ENCODE measurements around the gene SOCS1. TPM values are rescaled to one million over a fixed set of nuclear protein-coding genes. Genes with fewer than 3 reads are reported as not detected.

SOCS1 gene
- polyA plus RNA-seq, 2 of the 4 experiments (the other 2 are of a cell fraction): 0.16 to 0.26 TPM

- no peak for FAIRE-seq
Measured at GRCh38 chr16:11303405-11304138, 47.6 kb upstream of the SOCS1 start.

GRCh38 chr16:11302977-11303376, 47.0 kb upstream of the SOCS1 start:
- H3K4me2 ChIP-seq: no peak overlapping the region
- WGBS (ENCODE audit: missing lambda C conversion rate): 73% methylated on average over 3 of the region's 4 CpGs
- ChIA-PET POLR2A (no interaction called here), CTCF (no interaction called here)
- no peaks in the 10 kb centered on the region for H3K9me3 ChIP-seq
- FAIRE-seq: no peak
- H3K27ac ChIP-seq: no peak overlapping the region
- H3K4me3 ChIP-seq: no peak overlapping the region
- H3K4me1 ChIP-seq: no peaks in the 10 kb centered on the region
- TF ChIP-seq MYC (IDR thresholded peaks at IDR 0.05; ENCODE audit: borderline replicate concordance, low read length) (no peak), MAFK (IDR thresholded peaks at IDR 0.05; ENCODE audit: partially characterized antibody) (no peak), ZC3H11A (IDR thresholded peaks at IDR 0.05) (no peak), E2F6 (IDR thresholded peaks at IDR 0.05; ENCODE audit: borderline replicate concordance, low read depth) (no peak), ELK1 (IDR thresholded peaks at IDR 0.05; ENCODE audit: low read depth, low read length) (no peak), HOXB13 (CRISPR knock-in tag; IDR thresholded peaks at IDR 0.05; ENCODE audit: low read depth) (no peak)
- DNase-seq (ENCODE audit: low read depth in 1 of 2, low spot score in 1 of 2): no peak
- no peak for ATAC-seq

More at GRCh38 chr16:11303405-11304138, 47.6 kb upstream of the SOCS1 start:
- Histone ChIP-seq H3K4me2 (no peak overlapping the region), H3K4me3 (no peak overlapping the region), H3K27ac (no peak overlapping the region), H3K4me1 (no peaks in the 10 kb centered on the region), H3K9me3 (no peaks in the 10 kb centered on the region)
- ChIA-PET POLR2A (no interaction called here), CTCF (no interaction called here)
- ATAC-seq (no peak), DNase-seq (ENCODE audit: low read depth in 1 of 2, low spot score in 1 of 2) (no peak)
- WGBS (ENCODE audit: missing lambda C conversion rate): 63% methylated on average over 18 of the region's 18 CpGs
- TF ChIP-seq HEYL (CRISPR knock-in tag; IDR thresholded peaks at IDR 0.05): no peak
- no peak for TF ChIP-seq CHD2 (IDR thresholded peaks at IDR 0.05; ENCODE audit: low read length, partially characterized antibody)
- TF ChIP-seq CBX2 (IDR thresholded peaks at IDR 0.05; ENCODE audit: borderline replicate concordance, low read depth): no peak
- TF ChIP-seq CHD4 (IDR thresholded peaks at IDR 0.05; ENCODE audit: borderline replicate concordance): no peak
- no peak for TF ChIP-seq MAFK (IDR thresholded peaks at IDR 0.05; ENCODE audit: partially characterized antibody)
- no peak for TF ChIP-seq TP53 (CRISPR knock-in tag; IDR thresholded peaks at IDR 0.05)
- no peak for TF ChIP-seq POLR2A (IDR thresholded peaks at IDR 0.05; ENCODE audit: low read length)
- no peak for TF ChIP-seq HOXB5 (CRISPR knock-in tag; IDR thresholded peaks at IDR 0.05)
- TF ChIP-seq ATOH8 (CRISPR knock-in tag; IDR thresholded peaks at IDR 0.05; ENCODE audit: low read depth): no peak
- TF ChIP-seq MYC (IDR thresholded peaks at IDR 0.05; ENCODE audit: borderline replicate concordance, low read length): no peak
- TF ChIP-seq FOSB (CRISPR knock-in tag; IDR thresholded peaks at IDR 0.05): no peak
- TF ChIP-seq SMC3 (IDR thresholded peaks at IDR 0.05): no peak
- no peak for TF ChIP-seq RNF2 (IDR thresholded peaks at IDR 0.05; ENCODE audit: borderline replicate concordance, low read depth)
- no peak for TF ChIP-seq EHMT2 (IDR thresholded peaks at IDR 0.05; ENCODE audit: low read depth)
- no peak for TF ChIP-seq E2F6 (IDR thresholded peaks at IDR 0.05; ENCODE audit: borderline replicate concordance, low read depth)
- TF ChIP-seq RAD21 (conservative IDR thresholded peaks at IDR 0.05 in 1 of 2, IDR thresholded peaks at IDR 0.05 in 1 of 2): no peak
- TF ChIP-seq BCL3 (IDR thresholded peaks at IDR 0.05): no peak
- no peak for TF ChIP-seq REST (IDR thresholded peaks at IDR 0.05)
